OCI-LY7 (cell line): Measurements from ENCODE around the gene ACVRL1. TPM values are rescaled to one million over a fixed set of nuclear protein-coding genes. Genes with fewer than 3 reads are reported as not detected.

Source experiments
- BruUV-seq: library from RNA; stranded (reverse); fragments of 400-500 nt; replicated peaks from 2 replicates; lab custom pipeline; 2021; lab: Mats Ljungman, UMichigan
- CTCF ChIA-PET: fragments of 300-600 bp; sonication (Branson Sonifier 250); formaldehyde crosslinking; loops from one replicate; lab custom pipeline; 2022; ENCODE audit warnings: antibody characterized with exemption; ENCODE audit not compliant: unreplicated experiment; lab: Charles Lee
- POLR2A ChIA-PET: fragments of 300-600 bp; sonication (Branson Sonifier 250); formaldehyde crosslinking; loops from one replicate; lab custom pipeline; 2022; ENCODE audit warnings: antibody characterized with exemption; lab: Charles Lee
- DNase-seq: peaks from one replicate; pipeline ENCODE4 v3.0.0-alpha.2; 2015; ENCODE audit warnings: low spot score
- H2AFZ ChIP-seq: fragments of 200-600 bp; sonication (generic), shearing (Covaris generic); 2 replicates; pipeline ENCODE4 v1.6.1; 2014; ENCODE audit warnings: mild to moderate bottlenecking, antibody characterized with exemption, low read length, moderate library complexity
- H3K27ac ChIP-seq: fragments of 200-600 bp; sonication (generic); 2 replicates; pipeline ENCODE4 v1.5.1; 2014; ENCODE audit warnings: mixed run types, low read depth, mild to moderate bottlenecking, moderate library complexity, low read length, inconsistent platforms; ENCODE audit not compliant: poor library complexity, severe bottlenecking
- H3K36me3 ChIP-seq: fragments of 200-600 bp; sonication (generic); 2 replicates; pipeline ENCODE4 v1.6.1; 2014; ENCODE audit warnings: mild to moderate bottlenecking, antibody characterized with exemption, low read length, moderate library complexity, mixed read lengths; ENCODE audit not compliant: insufficient read depth
- H3K4me1 ChIP-seq: fragments of 200-600 bp; sonication (generic); 2 replicates; pipeline ENCODE4 v1.5.1; 2014; ENCODE audit warnings: mild to moderate bottlenecking, low read length; ENCODE audit not compliant: insufficient read depth, poor library complexity, severe bottlenecking
- H3K4me2 ChIP-seq: fragments of 200-600 bp; sonication (generic); 2 replicates; pipeline ENCODE4 v1.6.1; 2014; ENCODE audit warnings: mild to moderate bottlenecking, low read length
- H3K4me3 ChIP-seq: fragments of 200-600 bp; sonication (generic); 2 replicates; pipeline ENCODE4 v1.5.1; 2014; ENCODE audit warnings: mild to moderate bottlenecking, low read depth, low read length; ENCODE audit not compliant: poor library complexity, severe bottlenecking
- H3K79me2 ChIP-seq: fragments of 200-600 bp; sonication (generic); 2 replicates; pipeline ENCODE4 v1.6.1; 2016; ENCODE audit warnings: low read depth, mild to moderate bottlenecking, low read length, moderate library complexity, mixed read lengths; ENCODE audit not compliant: insufficient read depth
- H3K9me2 ChIP-seq: fragments of 200-600 bp; sonication (generic); 2 replicates; pipeline ENCODE4 v1.6.1; 2016; ENCODE audit warnings: mild to moderate bottlenecking, low read length, mixed read lengths; ENCODE audit not compliant: insufficient read depth
- H3K9me3 ChIP-seq: fragments of 200-600 bp; sonication (generic); 2 replicates; pipeline ENCODE4 v1.6.1; 2014; ENCODE audit warnings: mild to moderate bottlenecking, mixed run types, low read length, mixed read lengths
- H4K20me1 ChIP-seq: fragments of 200-600 bp; sonication (generic); 2 replicates; pipeline ENCODE4 v1.6.1; 2014; ENCODE audit warnings: mild to moderate bottlenecking, antibody characterized with exemption, low read length, moderate library complexity, mixed read lengths; ENCODE audit not compliant: insufficient read depth
- EZH2phosphoT487 ChIP-seq: fragments of 200-600 bp; sonication (generic); IDR thresholded peaks from 2 replicates; pipeline ENCODE4 v1.6.1; 2018; ENCODE audit warnings: low read depth, borderline replicate concordance, mild to moderate bottlenecking, mixed run types, antibody characterized with exemption, low read length, moderate library complexity, mixed read lengths
- intact Hi-C: fragments of 100-400 bp; cut with micrococcal nuclease; formaldehyde crosslinking; loops from one replicate; pipeline ENCODE4 v1.10.0; 2022; ENCODE audit not compliant: unreplicated experiment
- total RNA-seq, 2 experiments: library from RNA; depleted of rRNA in 1 of 2; stranded (reverse); fragments of >200 nt in 1 of 2; shearing (Covaris generic) in 1 of 2; gene quantifications; 2 replicates each; pipeline ENCODE4 v1.2.3, GENCODE V29; 2014 to 2022
- TF ChIP-seq, protein P1 (sequence below): fragments of 200-600 bp; sonication (generic); conservative IDR thresholded peaks from 2 replicates; pipeline ENCODE4 v1.5.1; 2014; ENCODE audit warnings: mild to moderate bottlenecking, antibody characterized with exemption, low read length, moderate library complexity, mixed read lengths

The ACVRL1 gene
- total RNA-seq, 2 experiments from 2014 or later, result not detected

DNA sequence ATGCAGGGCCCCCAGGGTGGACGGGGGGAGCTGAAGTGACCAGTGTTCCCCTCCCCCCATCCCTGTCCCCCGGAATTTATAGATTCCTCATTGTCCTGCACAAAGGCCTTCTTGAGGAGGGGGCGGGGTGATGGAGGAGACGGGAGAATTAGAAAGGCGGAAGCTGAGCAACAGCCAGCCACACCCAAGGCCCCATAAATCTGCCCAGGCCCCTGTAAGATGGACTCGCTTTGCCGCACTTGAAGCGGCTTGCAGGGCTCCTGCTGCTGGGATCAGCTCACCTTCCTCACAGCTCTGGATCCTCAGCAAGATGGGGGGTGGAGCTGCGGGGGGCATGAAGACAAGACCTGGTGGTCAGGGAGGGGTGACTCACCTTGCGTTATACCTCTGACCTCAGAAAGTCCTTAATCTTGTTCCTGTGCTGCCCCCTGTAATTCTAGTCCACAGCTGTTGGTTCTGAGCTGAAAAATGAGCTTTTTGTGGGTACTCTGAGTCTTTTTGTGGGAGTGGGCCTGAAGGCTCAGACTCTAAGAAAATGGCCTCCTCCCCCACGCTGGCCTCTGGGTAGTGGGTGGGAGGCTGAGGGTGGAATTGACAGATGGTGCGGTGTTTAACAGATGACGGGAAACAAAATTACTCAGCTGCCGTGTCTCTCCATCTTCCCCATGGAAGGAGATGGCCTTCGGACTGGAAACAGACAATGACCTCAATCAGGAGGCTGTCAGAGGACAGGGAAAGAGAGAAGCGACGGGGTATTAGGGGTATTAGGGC is 35.2 kb upstream of the ACVRL1 start:
- Histone ChIP-seq H4K20me1 (no peaks in the 10 kb centered on the region), H3K9me2 (no peaks in the 10 kb centered on the region), H3K79me2 (no peaks in the 10 kb centered on the region), H3K4me2 (no peak overlapping the region), H3K36me3 (no peaks in the 10 kb centered on the region), H3K9me3 (no peaks in the 10 kb centered on the region), H3K4me1 (no peaks in the 10 kb centered on the region), H2AFZ (no peak overlapping the region), H3K27ac (no peak overlapping the region), H3K4me3 (no peak overlapping the region)
- no peak for DNase-seq
- intact Hi-C loops, result loop anchor here (10.0 kb wide), 1 partner anchor 337 kb away; no protein-coding TSS in a partner anchor
- no TSS peak for BruUV-seq
- ChIA-PET CTCF (interaction anchor here (0.6 kb wide), 1 partner anchor 57 kb away, joined by 25 read pairs; no protein-coding TSS in a partner anchor), POLR2A (interaction anchor here (0.6 to 0.7 kb wide), 2 partner anchors 40 to 143 kb away, joined by 5 read pairs; no protein-coding TSS in a partner anchor)
- TF ChIP-seq, protein P1, sequence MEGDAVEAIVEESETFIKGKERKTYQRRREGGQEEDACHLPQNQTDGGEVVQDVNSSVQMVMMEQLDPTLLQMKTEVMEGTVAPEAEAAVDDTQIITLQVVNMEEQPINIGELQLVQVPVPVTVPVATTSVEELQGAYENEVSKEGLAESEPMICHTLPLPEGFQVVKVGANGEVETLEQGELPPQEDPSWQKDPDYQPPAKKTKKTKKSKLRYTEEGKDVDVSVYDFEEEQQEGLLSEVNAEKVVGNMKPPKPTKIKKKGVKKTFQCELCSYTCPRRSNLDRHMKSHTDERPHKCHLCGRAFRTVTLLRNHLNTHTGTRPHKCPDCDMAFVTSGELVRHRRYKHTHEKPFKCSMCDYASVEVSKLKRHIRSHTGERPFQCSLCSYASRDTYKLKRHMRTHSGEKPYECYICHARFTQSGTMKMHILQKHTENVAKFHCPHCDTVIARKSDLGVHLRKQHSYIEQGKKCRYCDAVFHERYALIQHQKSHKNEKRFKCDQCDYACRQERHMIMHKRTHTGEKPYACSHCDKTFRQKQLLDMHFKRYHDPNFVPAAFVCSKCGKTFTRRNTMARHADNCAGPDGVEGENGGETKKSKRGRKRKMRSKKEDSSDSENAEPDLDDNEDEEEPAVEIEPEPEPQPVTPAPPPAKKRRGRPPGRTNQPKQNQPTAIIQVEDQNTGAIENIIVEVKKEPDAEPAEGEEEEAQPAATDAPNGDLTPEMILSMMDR, result no peak
- TF ChIP-seq EZH2phosphoT487, result no peak

GRCh38 chr12:51872689-51872981 is 34.7 kb upstream of the ACVRL1 start:
- DNase-seq, result no peak
- Histone ChIP-seq H2AFZ (no peak overlapping the region), H3K4me3 (no peak overlapping the region), H3K9me2 (no peaks in the 10 kb centered on the region), H3K79me2 (no peaks in the 10 kb centered on the region), H3K4me2 (no peak overlapping the region), H3K9me3 (no peaks in the 10 kb centered on the region), H3K4me1 (no peaks in the 10 kb centered on the region), H3K36me3 (no peaks in the 10 kb centered on the region), H4K20me1 (no peaks in the 10 kb centered on the region), H3K27ac (no peak overlapping the region)
- TF ChIP-seq, protein P1, result no peak
- TF ChIP-seq EZH2phosphoT487, result no peak
- intact Hi-C loops, result loop anchor here (10.0 kb wide), 1 partner anchor 338 kb away; no protein-coding TSS in a partner anchor
- BruUV-seq, result no TSS peak
- ChIA-PET CTCF (no interaction called here), POLR2A (interaction anchor here (0.7 kb wide), 1 partner anchor 144 kb away, joined by 5 read pairs; no protein-coding TSS in a partner anchor)
